A673 (cell line): Measurements from ENCODE around the gene CADPS2. TPM values are rescaled to one million over a fixed set of nuclear protein-coding genes. Genes with fewer than 3 reads are reported as not detected.
A peak's percentile ranks its signal among the peaks of the same experiment; 100 is the strongest.

Source experiments
- BruUV-seq: library from RNA; stranded (reverse); fragments of 400-500 nt; replicated peaks from 2 replicates; lab custom pipeline; 2021; lab: Mats Ljungman, UMichigan
- CTCF ChIA-PET: fragments of 300-600 bp; sonication (Branson Sonifier 250); formaldehyde crosslinking; loops from one replicate; lab custom pipeline; 2022; ENCODE audit warnings: antibody characterized with exemption; lab: Charles Lee
- POLR2A ChIA-PET: fragments of 300-600 bp; sonication (Branson Sonifier 250); formaldehyde crosslinking; loops from one replicate; lab custom pipeline; 2022; ENCODE audit warnings: antibody characterized with exemption; ENCODE audit not compliant: low non-redundant PET; lab: Charles Lee
- DNase-seq: peaks from one replicate; pipeline ENCODE4 v3.0.0-alpha.2; 2015; ENCODE audit warnings: low spot score
- H3K27ac ChIP-seq: fragments of 200-600 bp; sonication (generic); 2 replicates; pipeline ENCODE4 v1.5.1; 2016; ENCODE audit warnings: mixed run types, low read depth, mild to moderate bottlenecking, mixed read lengths, antibody characterized with exemption, low read length; ENCODE audit not compliant: poor library complexity, severe bottlenecking
- H3K27me3 ChIP-seq: fragments of 200-600 bp; sonication (generic); replicated peaks from 2 replicates; pipeline ENCODE4 v1.6.1; 2017; ENCODE audit warnings: mixed run types, low read depth, mild to moderate bottlenecking, mixed read lengths, antibody characterized with exemption, low read length; ENCODE audit not compliant: insufficient read depth, poor library complexity
- H3K36me3 ChIP-seq: fragments of 200-600 bp; sonication (generic); 2 replicates; pipeline ENCODE4 v1.6.1; 2016; ENCODE audit warnings: mixed run types, mild to moderate bottlenecking, mixed read lengths, antibody characterized with exemption, low read length; ENCODE audit not compliant: insufficient read depth, poor library complexity, severe bottlenecking
- H3K4me1 ChIP-seq: fragments of 200-600 bp; sonication (generic); 2 replicates; pipeline ENCODE4 v1.6.1; 2017; ENCODE audit warnings: mixed run types, mild to moderate bottlenecking, mixed read lengths, antibody characterized with exemption, low read length; ENCODE audit not compliant: insufficient read depth, poor library complexity, severe bottlenecking
- H3K4me3 ChIP-seq: fragments of 200-600 bp; sonication (generic); 2 replicates; pipeline ENCODE4 v1.5.1; 2016; ENCODE audit warnings: low read depth, mixed run types, mild to moderate bottlenecking, mixed read lengths, low read length; ENCODE audit not compliant: poor library complexity, severe bottlenecking
- H3K9me3 ChIP-seq: fragments of 200-600 bp; sonication (generic); 2 replicates; pipeline ENCODE4 v1.6.1; 2016; ENCODE audit warnings: mixed run types, low read depth, mild to moderate bottlenecking, mixed read lengths, antibody characterized with exemption, low read length; ENCODE audit not compliant: poor library complexity, severe bottlenecking
- CTCF ChIP-seq: fragments of 300-800, 200-600 bp; sonication (generic); conservative IDR thresholded peaks from 2 replicates; pipeline ENCODE4 v1.5.1; 2017; ENCODE audit warnings: low read depth, mild to moderate bottlenecking, antibody characterized with exemption, low read length, moderate library complexity, mixed read lengths
- EZH2 ChIP-seq: fragments of 200-600 bp; sonication (generic); IDR thresholded peaks from 2 replicates; pipeline ENCODE4 v1.6.1; 2017; ENCODE audit warnings: borderline replicate concordance, low read depth, mild to moderate bottlenecking, mixed read lengths, antibody characterized with exemption, low read length; ENCODE audit not compliant: poor library complexity, severe bottlenecking
- intact Hi-C: fragments of 100-400 bp; cut with micrococcal nuclease; formaldehyde crosslinking; loops from one replicate; pipeline ENCODE4 v1.10.0; 2022; ENCODE audit not compliant: unreplicated experiment
- total RNA-seq: library from RNA; stranded (reverse); gene quantifications from 2 replicates; pipeline ENCODE4 v1.2.3, GENCODE V29; 2021

The CADPS2 gene
- total RNA-seq, 1 experiment from 2014 or later, result 81.3 TPM

GRCh38 chr7:122298131-122298530 lies 588.1 kb downstream of the CADPS2 start:
- ChIA-PET POLR2A (no interaction called here), CTCF (interaction anchor here (1.0 kb wide), 2 partner anchors 78 to 205 kb away, joined by 3 read pairs; no protein-coding TSS in a partner anchor)
- no TSS peak for BruUV-seq
- Histone ChIP-seq H3K4me3 (peak overlapping the region; percentile 84), H3K27me3 (no peaks in the 10 kb centered on the region), H3K9me3 (no peaks in the 10 kb centered on the region), H3K4me1 (peaks cover 21% of the 10 kb centered on the region), H3K36me3 (peaks cover 19% of the 10 kb centered on the region), H3K27ac (peak overlapping the region; percentile 98)
- intact Hi-C loops, result no loop called here
- TF ChIP-seq EZH2 (no peak), CTCF (0 out of 2 replicates have a peak, but pooled peaks have one; percentile 29)
- peak; percentile 68 for DNase-seq

DNA sequence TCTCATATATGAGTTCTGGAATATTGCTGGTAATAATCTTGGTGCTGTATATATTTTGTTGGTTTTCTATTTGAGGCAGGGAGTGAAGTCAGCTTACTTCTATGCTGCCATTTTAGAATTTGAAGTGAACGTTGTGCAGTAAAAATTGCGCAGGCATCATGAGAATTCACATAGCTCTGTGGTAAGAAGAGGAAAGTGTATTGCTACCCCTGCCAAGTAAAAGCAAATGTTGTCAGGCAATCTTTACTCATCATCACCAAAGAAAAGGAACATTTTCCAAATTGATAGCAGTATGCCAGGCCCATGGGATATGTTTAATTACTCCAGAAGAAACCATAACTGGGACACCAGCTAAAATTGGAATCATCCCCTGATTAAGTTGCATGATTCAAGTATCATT lies 595.1 kb downstream of the CADPS2 start:
- ChIA-PET CTCF (no interaction called here), POLR2A (no interaction called here)
- no peak for DNase-seq
- TF ChIP-seq EZH2 (no peak), CTCF (no peak)
- Histone ChIP-seq H3K4me3 (no peak overlapping the region), H3K4me1 (peaks cover 3% of the 10 kb centered on the region), H3K27me3 (no peaks in the 10 kb centered on the region), H3K27ac (no peak overlapping the region), H3K9me3 (peaks cover 5% of the 10 kb centered on the region), H3K36me3 (no peaks in the 10 kb centered on the region)
- no TSS peak for BruUV-seq
- intact Hi-C loops, result no loop called here

- no peaks in the 10 kb centered on the region for H3K36me3 ChIP-seq
- H3K27me3 ChIP-seq, result no peaks in the 10 kb centered on the region
- POLR2A ChIA-PET, result no interaction called here
- DNase-seq, result no peak
- intact Hi-C loops, result no loop called here
- CTCF ChIA-PET, result no interaction called here
- no peaks in the 10 kb centered on the region for H3K4me1 ChIP-seq
- no TSS peak for BruUV-seq
- no peak overlapping the region for H3K27ac ChIP-seq
- no peak for TF ChIP-seq CTCF
- TF ChIP-seq EZH2, result no peak
- peaks cover 5% of the 10 kb centered on the region for H3K9me3 ChIP-seq
- no peak overlapping the region for H3K4me3 ChIP-seq
These were observed 595.8 kb downstream of the CADPS2 start for GRCh38 chr7:122290476-122290875.
